ENCODE data around the gene CEP290.

The CEP290 gene

DNA sequence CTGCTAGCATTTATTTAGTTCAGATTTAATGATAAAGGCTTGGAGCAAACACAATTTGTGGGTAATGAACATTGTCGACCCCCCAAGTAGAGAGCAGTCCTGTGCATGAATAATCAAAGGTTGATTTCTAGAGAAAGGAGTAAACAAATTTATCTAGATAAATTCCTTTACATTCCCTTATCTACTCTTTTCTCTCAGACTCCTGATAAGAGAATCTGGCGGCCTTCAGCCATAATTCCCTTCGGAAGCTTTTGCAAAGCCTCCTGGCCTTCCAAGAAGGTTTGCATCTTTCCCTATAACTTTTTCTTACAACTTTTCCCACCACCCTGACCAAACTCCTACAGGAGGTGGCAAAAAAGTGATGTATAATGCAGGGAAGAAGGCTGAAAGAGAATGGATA is 42.3 kb upstream of the CEP290 start:
- no peaks in the 10 kb centered on the region for H3K36me3 ChIP-seq (replicated peaks)
- H3K27me3 ChIP-seq (replicated peaks): no peaks in the 10 kb centered on the region
- TF ChIP-seq, protein P1, sequence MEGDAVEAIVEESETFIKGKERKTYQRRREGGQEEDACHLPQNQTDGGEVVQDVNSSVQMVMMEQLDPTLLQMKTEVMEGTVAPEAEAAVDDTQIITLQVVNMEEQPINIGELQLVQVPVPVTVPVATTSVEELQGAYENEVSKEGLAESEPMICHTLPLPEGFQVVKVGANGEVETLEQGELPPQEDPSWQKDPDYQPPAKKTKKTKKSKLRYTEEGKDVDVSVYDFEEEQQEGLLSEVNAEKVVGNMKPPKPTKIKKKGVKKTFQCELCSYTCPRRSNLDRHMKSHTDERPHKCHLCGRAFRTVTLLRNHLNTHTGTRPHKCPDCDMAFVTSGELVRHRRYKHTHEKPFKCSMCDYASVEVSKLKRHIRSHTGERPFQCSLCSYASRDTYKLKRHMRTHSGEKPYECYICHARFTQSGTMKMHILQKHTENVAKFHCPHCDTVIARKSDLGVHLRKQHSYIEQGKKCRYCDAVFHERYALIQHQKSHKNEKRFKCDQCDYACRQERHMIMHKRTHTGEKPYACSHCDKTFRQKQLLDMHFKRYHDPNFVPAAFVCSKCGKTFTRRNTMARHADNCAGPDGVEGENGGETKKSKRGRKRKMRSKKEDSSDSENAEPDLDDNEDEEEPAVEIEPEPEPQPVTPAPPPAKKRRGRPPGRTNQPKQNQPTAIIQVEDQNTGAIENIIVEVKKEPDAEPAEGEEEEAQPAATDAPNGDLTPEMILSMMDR (IDR thresholded peaks at IDR 0.05; ENCODE audit: low read depth, low read length, missing control alignments): no peak
- no peak for DNase-seq
- no peak overlapping the region for H3K27ac ChIP-seq
- H3K4me3 ChIP-seq (ENCODE audit: low read depth, low read length): no peak overlapping the region
- in situ Hi-C loops (cut with HindIII; ENCODE audit: low pct_ligation_motif_present, low sequenced_read_pairs): no loop called here

DNA sequence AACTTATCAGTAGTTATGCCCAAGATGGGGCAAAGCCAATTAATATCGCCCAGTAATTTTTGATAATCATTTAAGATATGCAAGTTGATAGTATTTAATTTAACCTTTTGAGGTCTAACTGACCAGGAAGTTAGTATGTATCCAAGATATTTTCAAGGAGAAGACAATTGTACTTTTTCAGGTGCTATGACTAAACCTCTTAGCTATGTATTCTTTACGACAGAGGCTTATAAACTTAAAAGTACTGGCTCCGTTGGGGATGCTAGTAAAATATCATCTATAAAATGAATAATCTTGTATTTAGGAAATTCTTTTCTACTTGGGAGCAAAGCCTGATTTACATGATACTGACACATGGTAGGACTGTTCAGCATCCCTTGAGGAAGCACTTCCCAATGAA is 40.5 kb upstream of the CEP290 start:
- DNase-seq: no peak
- in situ Hi-C loops (cut with HindIII; ENCODE audit: low pct_ligation_motif_present, low sequenced_read_pairs): no loop called here
- TF ChIP-seq, protein P1 (IDR thresholded peaks at IDR 0.05; ENCODE audit: low read depth, low read length, missing control alignments): no peak

DNA sequence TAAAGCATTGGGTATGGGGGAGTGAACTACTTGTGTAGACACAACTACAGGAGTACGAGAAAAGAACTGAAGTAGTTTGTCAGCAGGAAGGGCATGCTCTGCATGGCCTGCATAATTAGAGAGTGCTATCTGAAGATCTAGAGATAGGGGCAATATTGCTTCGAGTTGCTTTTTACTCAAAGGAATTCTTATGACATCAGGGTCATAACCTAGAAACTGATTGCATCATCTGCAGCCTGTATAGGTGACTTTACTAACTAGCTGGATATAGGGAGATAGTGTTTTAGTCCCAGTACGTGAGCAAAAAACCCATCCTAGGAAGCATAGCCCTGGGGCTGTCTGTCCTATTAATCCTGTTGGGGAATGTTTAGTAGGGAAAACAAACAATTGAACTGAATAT is 40.0 kb upstream of the CEP290 start:
- no peak for DNase-seq
- no peaks in the 10 kb centered on the region for H3K27me3 ChIP-seq (replicated peaks)
- H3K27ac ChIP-seq: no peak overlapping the region
- H3K4me3 ChIP-seq (ENCODE audit: low read depth, low read length): no peak overlapping the region
- in situ Hi-C loops (cut with HindIII; ENCODE audit: low pct_ligation_motif_present, low sequenced_read_pairs): no loop called here
- TF ChIP-seq, protein P1 (IDR thresholded peaks at IDR 0.05; ENCODE audit: low read depth, low read length, missing control alignments): no peak
- no peaks in the 10 kb centered on the region for H3K36me3 ChIP-seq (replicated peaks)

More for the DNA sequence above, 40.5 kb upstream of the CEP290 start:
- H3K27ac ChIP-seq: no peak overlapping the region
- no peak overlapping the region for H3K4me3 ChIP-seq (ENCODE audit: low read depth, low read length)
- no peaks in the 10 kb centered on the region for H3K27me3 ChIP-seq (replicated peaks)
- no peaks in the 10 kb centered on the region for H3K36me3 ChIP-seq (replicated peaks)

DNA sequence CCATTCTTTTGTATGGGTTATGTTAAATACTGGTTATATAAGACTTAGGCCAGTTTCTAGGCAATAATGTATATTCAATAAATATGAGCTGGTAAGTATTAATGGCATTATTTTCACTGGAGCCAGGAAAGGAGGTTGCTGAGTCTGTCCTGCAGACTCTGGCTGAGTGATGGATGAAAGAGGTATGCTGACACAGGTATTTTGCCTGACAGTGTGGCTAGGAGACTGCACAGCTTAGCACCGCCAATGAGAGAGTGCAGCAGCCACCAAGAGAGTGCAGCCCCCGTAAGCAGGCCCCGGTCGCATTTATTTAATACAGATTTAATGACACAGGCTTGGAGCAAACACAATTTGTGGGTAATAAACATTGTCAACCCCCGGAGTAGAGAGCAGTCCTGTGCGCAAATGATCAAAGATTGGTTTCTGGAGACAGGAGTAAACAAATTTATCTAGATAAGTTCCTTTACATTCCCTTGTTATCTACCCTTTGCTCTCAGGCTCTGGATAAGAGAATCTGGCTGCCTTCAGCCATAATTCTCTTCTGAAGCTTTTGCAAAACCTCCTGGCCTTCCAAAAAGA is 37.6 kb upstream of the CEP290 start:
- Histone ChIP-seq H3K36me3 (replicated peaks) (peaks cover 5% of the 10 kb centered on the region), H3K27me3 (replicated peaks) (no peaks in the 10 kb centered on the region), H3K27ac (no peak overlapping the region), H3K4me3 (ENCODE audit: low read depth, low read length) (no peak overlapping the region)
- TF ChIP-seq, protein P1 (IDR thresholded peaks at IDR 0.05; ENCODE audit: low read depth, low read length, missing control alignments): no peak
- DNase-seq: no peak
- in situ Hi-C loops (cut with HindIII; ENCODE audit: low pct_ligation_motif_present, low sequenced_read_pairs): no loop called here

DNA sequence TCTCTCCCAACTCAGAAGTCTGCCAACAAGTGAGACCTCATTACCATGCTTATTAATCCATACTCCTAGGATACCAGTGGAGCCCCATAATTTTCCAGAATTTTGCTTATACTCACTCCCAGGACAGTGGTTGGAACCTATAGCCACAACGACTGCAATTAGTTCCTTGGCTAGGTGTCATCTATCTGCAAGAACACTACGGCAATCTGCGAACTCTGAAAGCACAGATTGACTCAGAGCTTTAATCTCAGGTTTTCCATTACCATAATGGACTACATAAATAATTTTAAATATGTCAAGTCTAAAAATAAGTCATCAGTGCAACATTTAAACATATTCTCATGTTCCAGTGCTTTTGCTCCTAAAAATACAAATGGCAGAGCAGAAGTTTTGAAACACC is 33.7 kb upstream of the CEP290 start:
- in situ Hi-C loops (cut with HindIII; ENCODE audit: low pct_ligation_motif_present, low sequenced_read_pairs): no loop called here
- TF ChIP-seq, protein P1 (IDR thresholded peaks at IDR 0.05; ENCODE audit: low read depth, low read length, missing control alignments): no peak
- Histone ChIP-seq H3K4me3 (ENCODE audit: low read depth, low read length) (no peak overlapping the region), H3K27me3 (replicated peaks) (no peaks in the 10 kb centered on the region), H3K36me3 (replicated peaks) (peaks cover 5% of the 10 kb centered on the region), H3K27ac (no peak overlapping the region)
- no peak for DNase-seq

DNA sequence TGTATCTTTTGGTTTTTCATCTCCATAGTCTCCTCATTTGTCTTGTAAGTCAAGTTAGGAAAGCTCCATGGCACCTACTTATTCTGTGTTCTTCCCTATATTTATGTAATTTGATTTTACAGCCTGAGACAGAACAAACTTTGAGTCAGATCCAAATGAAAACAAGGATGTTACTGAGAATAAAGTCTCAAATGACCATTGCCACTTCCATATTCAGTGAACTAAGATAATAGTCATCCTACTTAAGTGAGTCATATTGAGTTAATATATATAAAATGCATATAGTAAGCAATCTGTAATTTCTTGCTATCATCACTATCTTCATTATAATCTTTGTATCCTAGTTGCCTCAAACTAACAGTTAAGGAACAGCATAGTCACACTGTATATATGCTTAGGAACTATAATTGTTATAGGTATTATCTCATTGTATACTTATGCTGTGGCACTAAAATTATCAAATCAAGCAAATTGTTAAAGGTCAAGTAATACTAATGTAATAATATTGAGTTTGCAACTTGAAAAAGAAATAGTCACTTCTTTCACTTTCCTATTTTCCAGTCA is 31.0 kb upstream of the CEP290 start:
- in situ Hi-C loops (cut with HindIII; ENCODE audit: low pct_ligation_motif_present, low sequenced_read_pairs): no loop called here
- TF ChIP-seq, protein P1 (IDR thresholded peaks at IDR 0.05; ENCODE audit: low read depth, low read length, missing control alignments): no peak
- DNase-seq: no peak

More for the DNA sequence above, 31.0 kb upstream of the CEP290 start:
- no peak overlapping the region for H3K4me3 ChIP-seq (ENCODE audit: low read depth, low read length)
- no peaks in the 10 kb centered on the region for H3K27me3 ChIP-seq (replicated peaks)
- peak overlapping the region; percentile 0 for H3K27ac ChIP-seq
- peaks cover 5% of the 10 kb centered on the region for H3K36me3 ChIP-seq (replicated peaks)

Data from brain microvascular endothelial cell (primary cell).